ENCODE data around the gene TMEM50B. TPM values are rescaled to one million over a fixed set of nuclear protein-coding genes. Genes with fewer than 3 reads are reported as not detected.
A peak's percentile ranks its signal among the peaks of the same experiment; 100 is the strongest.

The TMEM50B gene
- total RNA-seq, 4 donors from 2014 or later: 77.7 to 155 (median 146) TPM

GRCh38 chr21:33488936-33489335 lies 9.2 kb upstream of the TMEM50B start:
- WGBS, 2 donors: 88 to 94% methylated on average over 4 of the region's 4 CpGs
- TF ChIP-seq EP300 (IDR thresholded peaks at IDR 0.05) (no peak), POLR2A (IDR thresholded peaks at IDR 0.05) (no peak), CTCF (IDR thresholded peaks at IDR 0.05) (no peak)

GRCh38 chr21:33487996-33488395 lies 8.2 kb upstream of the TMEM50B start:
- TF ChIP-seq EP300 (IDR thresholded peaks at IDR 0.05) (no peak), CTCF (IDR thresholded peaks at IDR 0.05) (no peak), POLR2A (IDR thresholded peaks at IDR 0.05) (no peak)
- Histone ChIP-seq H3K27me3 (no peaks in the 10 kb centered on the region), H3K4me3 (no peak overlapping the region), H3K4me1 (peaks cover 0 to 12% (median 0%) of the 10 kb centered on the region in 4 donors), H3K9me3 (no peaks in the 10 kb centered on the region), H3K27ac (no peak overlapping the region), H3K36me3 (no peaks in the 10 kb centered on the region)
- DNase-seq (ENCODE audit: low spot score in 2 of 2): no peak
- WGBS, 2 donors: 94% methylated on average over 5 of the region's 5 CpGs

More at GRCh38 chr21:33488936-33489335, 9.2 kb upstream of the TMEM50B start:
- no peaks in the 10 kb centered on the region for H3K27me3 ChIP-seq
- DNase-seq (ENCODE audit: low spot score in 2 of 2): no peak
- H3K27ac ChIP-seq: no peak overlapping the region
- H3K36me3 ChIP-seq: no peaks in the 10 kb centered on the region
- no peaks in the 10 kb centered on the region for H3K9me3 ChIP-seq
- H3K4me3 ChIP-seq: no peak overlapping the region
- peaks cover 0 to 12% (median 0%) of the 10 kb centered on the region in 4 donors for H3K4me1 ChIP-seq

GRCh38 chr21:33481314-33481943 lies 1.7 kb upstream of the TMEM50B start:
- no peak overlapping the region for H3K4me3 ChIP-seq
- no peaks in the 10 kb centered on the region for H3K9me3 ChIP-seq
- H3K4me1 ChIP-seq: peaks cover 0 to 27% (median 11%) of the 10 kb centered on the region in 4 donors
- no peak for DNase-seq (ENCODE audit: low spot score in 2 of 2)
- H3K36me3 ChIP-seq: no peaks in the 10 kb centered on the region
- H3K27me3 ChIP-seq: no peaks in the 10 kb centered on the region
- WGBS, 2 donors: 83% methylated on average over 9 of the region's 9 CpGs
- no peak overlapping the region for H3K27ac ChIP-seq
- TF ChIP-seq POLR2A (IDR thresholded peaks at IDR 0.05) (no peak), CTCF (IDR thresholded peaks at IDR 0.05) (no peak), EP300 (IDR thresholded peaks at IDR 0.05) (no peak)

GRCh38 chr21:33480481-33481103 lies 818 bp upstream of the TMEM50B start:
- no peak for DNase-seq (ENCODE audit: low spot score in 2 of 2)
- no peaks in the 10 kb centered on the region for H3K27me3 ChIP-seq
- WGBS, 2 donors: 25 to 28% methylated on average over 17 of the region's 17 CpGs

More at GRCh38 chr21:33480481-33481103, 818 bp upstream of the TMEM50B start:
- H3K4me1 ChIP-seq: peaks cover 0 to 31% (median 11%) of the 10 kb centered on the region in 4 donors
- no peak for TF ChIP-seq EP300 (IDR thresholded peaks at IDR 0.05)
- no peak for TF ChIP-seq POLR2A (IDR thresholded peaks at IDR 0.05)
- no peak for TF ChIP-seq CTCF (IDR thresholded peaks at IDR 0.05)
- no peaks in the 10 kb centered on the region for H3K36me3 ChIP-seq
- peak overlapping the region; percentile 77 to 96 (median 92) for H3K27ac ChIP-seq
- no peaks in the 10 kb centered on the region for H3K9me3 ChIP-seq
- H3K4me3 ChIP-seq: peak overlapping the region; percentile 70 to 89 (median 76)

All from tibial nerve (tissue), 4 donors.